ENCODE results near the gene RELA.
"Not testable (repeated sequence)": the region's sequence is repeated elsewhere in the genome, so short reads cannot be mapped to it uniquely, and the experiment has no call there.

RELA gene

DNA sequence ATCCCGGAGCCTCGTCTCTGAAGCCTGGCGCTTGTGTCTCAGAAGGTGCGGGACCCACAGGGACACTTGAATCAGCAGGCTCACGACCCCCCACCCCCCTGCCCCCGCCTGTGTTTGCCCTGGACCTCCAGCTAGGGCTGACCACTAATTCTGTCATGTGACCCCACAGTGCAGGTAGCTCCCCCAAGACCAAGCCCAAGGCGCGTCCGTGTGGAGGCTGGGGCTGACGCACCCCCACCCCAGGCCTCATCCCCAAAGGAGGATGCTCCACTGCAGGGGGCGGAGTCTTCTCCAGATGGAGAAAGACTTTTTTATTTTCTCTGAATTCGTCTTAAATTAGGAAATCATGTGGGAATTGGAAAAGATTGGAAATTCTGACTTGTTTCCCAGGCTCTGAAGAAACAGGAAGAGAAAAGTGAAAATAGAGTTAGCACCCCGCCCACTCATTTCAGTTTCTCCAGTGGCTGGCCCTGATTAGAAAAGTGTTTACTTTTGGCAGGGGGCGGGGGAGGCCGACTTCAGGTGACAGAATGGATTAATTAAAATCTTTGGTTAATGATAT, 1.0 kb upstream of the RELA start:
- no peak for DNase-seq

- DNase-seq = no peak
Observed at GRCh38 chr11:65662247-65662798, 393 bp downstream of the RELA start.

DNA sequence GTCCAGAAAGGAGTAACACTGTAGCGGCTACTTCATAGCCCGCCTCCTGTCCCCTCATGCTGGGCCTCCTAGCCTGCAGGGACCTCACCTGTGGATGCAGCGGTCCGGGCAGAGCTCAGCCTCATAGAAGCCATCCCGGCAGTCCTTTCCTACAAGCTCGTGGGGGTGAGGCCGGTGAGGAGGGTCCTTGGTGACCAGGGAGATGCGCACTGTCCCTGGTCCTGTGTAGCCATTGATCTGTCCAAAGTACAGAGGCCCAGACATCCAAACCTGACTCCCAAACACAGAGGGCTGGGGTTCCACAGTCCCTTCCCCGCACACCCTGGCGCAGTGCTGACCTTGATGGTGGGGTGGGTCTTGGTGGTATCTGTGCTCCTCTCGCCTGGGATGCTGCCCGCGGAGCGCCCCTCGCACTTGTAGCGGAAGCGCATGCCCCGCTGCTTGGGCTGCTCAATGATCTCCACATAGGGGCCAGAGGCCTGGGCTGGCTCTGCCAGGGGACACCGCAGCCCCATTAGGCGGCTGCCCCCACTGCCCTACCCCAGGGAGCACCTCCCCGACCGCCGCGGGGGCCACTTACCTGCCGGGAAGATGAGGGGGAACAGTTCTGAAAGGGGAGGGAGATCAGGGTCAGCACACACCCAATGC, 993 bp downstream of the RELA start:
- DNase-seq = no peak

GRCh38 chr11:65660908-65661307, 1.8 kb downstream of the RELA start:
- DNase-seq = not testable (repeated sequence)

GRCh38 chr11:65660038-65660437, 2.7 kb downstream of the RELA start:
- no peak for DNase-seq

DNA sequence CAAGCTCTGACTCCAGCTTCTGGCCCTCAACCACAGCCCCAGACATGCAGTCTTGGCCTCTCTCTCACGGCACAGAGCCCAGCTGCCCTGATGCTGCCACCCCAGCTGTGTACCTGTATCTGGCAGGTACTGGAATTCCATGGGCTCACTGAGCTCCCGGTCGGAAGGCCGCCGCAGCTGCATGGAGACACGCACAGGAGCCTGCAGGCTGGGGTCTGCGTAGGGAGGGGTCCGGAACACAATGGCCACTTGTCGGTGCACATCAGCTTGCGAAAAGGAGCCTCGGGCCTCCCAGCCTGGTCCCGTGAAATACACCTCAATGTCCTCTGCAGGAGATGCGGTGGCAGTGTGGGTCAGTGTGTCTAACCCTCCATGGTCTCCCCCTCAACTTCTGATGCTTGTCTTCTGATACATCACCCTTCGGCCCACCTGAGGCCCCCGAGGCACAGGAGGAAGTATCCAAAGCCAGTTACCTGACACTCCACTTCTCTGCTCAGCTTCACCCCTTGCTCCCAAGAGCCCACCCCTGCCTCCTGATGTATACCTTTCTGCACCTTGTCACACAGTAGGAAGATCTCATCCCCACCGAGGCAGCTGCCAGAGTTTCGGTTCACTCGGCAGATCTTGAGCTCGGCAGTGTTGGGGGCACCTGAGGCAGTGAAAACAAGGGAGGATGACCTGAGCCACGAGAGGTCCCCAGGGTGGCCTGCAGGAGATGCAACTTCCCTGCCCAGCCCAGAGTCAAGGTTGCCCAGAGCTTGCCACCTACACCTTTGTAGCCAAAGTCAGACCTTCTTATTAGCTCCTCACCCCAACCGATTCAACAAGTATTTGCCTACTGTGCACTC, 4.3 kb downstream of the RELA start:
- DNase-seq = no peak

DNA sequence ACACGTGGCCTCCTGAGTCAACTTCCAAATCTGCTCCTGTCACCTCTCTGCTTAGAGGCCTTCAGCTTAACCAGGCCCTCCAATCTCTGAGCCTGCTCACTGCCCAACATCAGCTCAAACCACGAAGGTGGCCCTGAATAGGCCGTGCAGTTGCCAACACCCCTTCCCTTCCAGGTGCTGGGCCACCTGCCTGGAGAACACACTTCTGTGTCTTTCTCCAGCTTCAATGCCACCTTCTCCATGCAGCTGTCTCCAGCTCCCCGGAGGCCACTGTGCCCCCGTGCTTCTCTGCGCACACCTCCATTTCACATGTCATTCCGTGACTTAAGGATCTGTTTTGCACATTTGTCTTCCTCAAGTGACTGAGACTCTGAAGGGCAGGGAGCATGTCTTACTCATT, 5.3 kb downstream of the RELA start:
- no peak for DNase-seq

- DNase-seq = no peak
Observed at GRCh38 chr11:65655570-65656332, 7.0 kb downstream of the RELA start.

- DNase-seq = no peak
Observed at GRCh38 chr11:65654375-65655349, 8.1 kb downstream of the RELA start.

DNA sequence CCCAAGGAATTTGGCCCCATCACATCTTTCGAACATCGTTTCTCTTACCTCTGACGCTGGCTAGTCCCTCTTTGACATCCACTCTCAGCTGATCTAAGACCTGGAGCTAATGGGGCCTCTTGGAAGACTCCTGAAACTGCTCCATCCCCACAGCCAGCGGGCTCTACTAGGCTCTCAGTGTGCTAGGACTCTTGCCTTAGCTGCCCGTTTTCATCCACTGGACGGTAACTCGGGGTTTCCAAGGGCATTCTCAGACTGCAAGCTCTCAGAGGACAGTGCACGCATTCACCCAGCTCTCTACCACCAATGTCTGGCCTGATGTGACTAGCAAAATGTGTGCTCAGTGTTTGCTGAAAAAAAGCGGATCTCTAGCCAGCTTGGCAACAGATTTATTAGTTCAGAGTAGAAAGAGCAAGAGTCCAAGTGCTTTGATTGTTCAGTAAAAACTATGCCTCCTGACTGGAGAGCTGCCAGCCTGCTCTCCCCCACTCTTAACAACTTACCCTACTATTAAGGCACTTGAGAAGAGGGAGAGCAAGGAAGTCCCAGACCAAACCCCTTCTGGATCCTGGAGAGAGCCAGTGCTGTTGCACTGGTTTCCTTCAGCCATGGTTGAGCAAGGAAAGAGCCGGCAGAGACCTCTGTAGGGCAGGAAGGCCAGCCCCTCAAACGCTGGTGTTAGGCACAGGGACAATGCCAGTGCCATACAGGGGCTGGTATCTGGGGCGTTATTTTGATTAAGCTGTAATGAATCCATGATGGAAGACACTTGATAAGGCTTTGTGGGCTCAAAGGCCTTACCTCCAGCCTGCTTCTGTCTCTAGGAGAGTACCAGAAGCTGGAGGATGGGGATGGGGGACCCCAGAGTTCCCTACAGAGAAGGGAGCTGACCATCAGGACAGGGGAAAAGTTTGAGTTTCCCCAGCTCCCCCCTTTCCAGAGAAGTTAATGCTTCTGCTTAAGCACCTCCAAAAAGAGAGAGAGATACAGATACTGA, 9.2 kb downstream of the RELA start:
- peak; percentile 91 for DNase-seq

- peak; percentile 87 for DNase-seq
Observed at GRCh38 chr11:65652511-65653228, 10.0 kb downstream of the RELA start.

DNA sequence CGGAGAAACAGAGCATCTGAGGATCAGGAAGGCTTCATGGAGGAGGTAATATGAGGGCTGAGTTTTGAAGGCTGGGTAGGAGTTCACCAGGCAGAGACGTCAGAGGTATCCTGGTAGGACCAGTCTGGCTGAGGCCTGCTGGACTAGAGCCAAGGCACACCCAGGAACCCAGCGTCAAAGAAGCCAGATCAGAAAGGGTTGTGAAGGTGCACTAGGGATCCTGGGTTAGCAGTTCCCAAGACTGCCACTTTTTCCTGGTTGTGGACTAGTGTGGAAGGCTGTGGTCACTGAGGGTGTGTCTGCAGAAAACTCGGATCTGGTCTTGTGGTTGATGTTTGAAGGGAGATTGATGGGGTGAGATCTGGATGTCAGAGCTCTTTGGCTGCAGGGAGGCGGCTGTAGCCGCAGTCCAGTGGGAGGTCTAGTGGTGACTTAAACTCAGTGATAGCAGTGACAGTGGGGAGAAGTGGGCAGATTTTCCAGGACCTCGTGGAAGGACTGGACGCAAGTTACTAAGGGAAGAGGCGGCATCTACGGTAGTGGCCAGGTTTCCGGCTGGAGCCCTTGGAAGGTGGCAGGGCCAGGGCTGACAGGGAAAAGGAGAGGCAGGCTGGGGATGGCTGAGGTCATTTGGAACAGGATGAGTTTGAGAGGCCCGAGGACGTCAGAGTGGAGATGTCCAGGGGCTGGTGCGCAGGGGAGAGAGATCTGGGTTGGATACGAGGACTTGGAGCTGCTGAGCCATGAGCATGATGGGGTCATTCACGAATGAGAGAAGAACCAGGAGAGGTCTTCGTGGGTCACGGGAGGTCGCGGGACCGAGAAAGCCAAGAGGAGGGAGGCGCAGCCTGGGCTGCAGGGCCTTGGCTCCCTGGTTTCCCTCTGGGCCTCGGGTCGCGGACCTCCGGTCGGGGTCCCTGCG, 10.9 kb downstream of the RELA start:
- DNase-seq = no peak

- no peak for DNase-seq
Observed at GRCh38 chr11:65651339-65651588, 11.5 kb downstream of the RELA start.

- DNase-seq = no peak
Observed at GRCh38 chr11:65650547-65651338, 12.0 kb downstream of the RELA start.

GRCh38 chr11:65649656-65650546, 12.8 kb downstream of the RELA start:
- DNase-seq = no peak

GRCh38 chr11:65648997-65649493, 13.7 kb downstream of the RELA start:
- DNase-seq = no peak
